SK-N-SH (cell line): Measurements from ENCODE around the gene HYAL2. TPM values are rescaled to one million over a fixed set of nuclear protein-coding genes. Genes with fewer than 3 reads are reported as not detected.

ENCODE experiments used
- CTCF ChIA-PET: fragments of 300-600, 350-600 bp; formaldehyde crosslinking; extraction: SDS; loops from one replicate; lab custom pipeline; 2021; lab: Yijun Ruan, JAX
- POLR2A ChIA-PET: fragments of 350-600 bp; sonication (Branson Sonifier 250); formaldehyde crosslinking; extraction: SDS; loops from one replicate; lab custom pipeline; 2020; ENCODE audit warnings: antibody characterized with exemption, inconsistent platforms; lab: Yijun Ruan, JAX
- DNase-seq: peaks from one replicate; pipeline ENCODE4 v3.0.0; 2012
- H2AFZ ChIP-seq: fragments of 200-600 bp; sonication (generic); 2 replicates; pipeline ENCODE4 v1.8.1; 2016; ENCODE audit warnings: antibody characterized with exemption, mild to moderate bottlenecking, low read depth
- H3F3A ChIP-seq: fragments of 200-600 bp; sonication (generic); replicated peaks from 2 replicates; pipeline ENCODE3; 2016; ENCODE audit warnings: antibody characterized with exemption, mild to moderate bottlenecking; ENCODE audit not compliant: insufficient read depth
- H3K27ac ChIP-seq, 2 experiments: fragments of 200-500 bp in 1 of 2; fragments of 200-600 bp in 1 of 2; sonication (Bioruptor generic) in 1 of 2; sonication (generic), shearing (Covaris generic) in 1 of 2; 2 replicates each; pipeline versions ENCODE4 v1.5.1 to v1.6.1; 2014 to 2016; ENCODE audit warnings: low read depth in 2 of 2, inconsistent platforms in 1 of 2, low read length in 1 of 2, mild to moderate bottlenecking in 1 of 2, mixed read lengths in 1 of 2
- H3K27me3 ChIP-seq: fragments of 200-600 bp; sonication (generic), shearing (Covaris generic); 2 replicates; pipeline ENCODE4 v1.6.1; 2016; ENCODE audit warnings: mixed run types; ENCODE audit not compliant: insufficient read depth
- H3K36me3 ChIP-seq, 2 experiments: fragments of 200-500 bp in 1 of 2; fragments of 200-600 bp in 1 of 2; sonication (Bioruptor generic) in 1 of 2; sonication (generic) in 1 of 2; replicated peaks in 1 of 2; 2 replicates each; pipeline versions ENCODE3 to v1.5.1; 2014 to 2016; ENCODE audit warnings: low read length in 1 of 2, mild to moderate bottlenecking in 1 of 2; ENCODE audit not compliant: insufficient read depth in 2 of 2, control insufficient read depth in 1 of 2
- H3K4me1 ChIP-seq, 2 experiments: fragments of 200-500 bp in 1 of 2; fragments of 200-600 bp in 1 of 2; sonication (Bioruptor generic) in 1 of 2; sonication (generic), shearing (Covaris generic) in 1 of 2; 2 replicates each; pipeline versions ENCODE4 v1.5.1 to v1.6.1; 2014 to 2016; ENCODE audit warnings: low read depth in 1 of 2, low read length in 1 of 2, mixed run types in 1 of 2; ENCODE audit not compliant: insufficient read depth in 2 of 2, control insufficient read depth in 1 of 2
- H3K4me2 ChIP-seq: fragments of 200-600 bp; sonication (generic), shearing (Covaris generic); 2 replicates; pipeline ENCODE4 v1.6.1; 2017; ENCODE audit warnings: mixed run types
- H3K4me3 ChIP-seq, 2 experiments: fragments of 200-500 bp in 1 of 2; fragments of 200-600 bp in 1 of 2; sonication (Bioruptor generic) in 1 of 2; sonication (generic), shearing (Covaris generic) in 1 of 2; 2 replicates each; pipeline versions ENCODE4 v1.5.1 to v1.8.1; 2014 to 2016; ENCODE audit warnings: low read depth in 2 of 2, inconsistent platforms in 1 of 2, low read length in 1 of 2, mild to moderate bottlenecking in 1 of 2, mixed read lengths in 1 of 2, moderate library complexity in 1 of 2
- H3K79me2 ChIP-seq: fragments of 200-600 bp; sonication (generic); 2 replicates; pipeline ENCODE4 v1.8.1; 2017; ENCODE audit warnings: mild to moderate bottlenecking; ENCODE audit not compliant: insufficient read depth
- H3K9ac ChIP-seq: fragments of 200-600 bp; sonication (generic); 2 replicates; pipeline ENCODE4 v1.6.1; 2017; ENCODE audit warnings: mixed run types
- H3K9me2 ChIP-seq: fragments of 200-600 bp; sonication (generic); 2 replicates; pipeline ENCODE4 v1.6.1; 2017; ENCODE audit warnings: mixed run types
- H3K9me3 ChIP-seq: fragments of 200-600 bp; sonication (generic); 2 replicates; pipeline ENCODE4 v1.6.1; 2017; ENCODE audit warnings: mixed run types, mild to moderate bottlenecking, moderate library complexity
- H4K20me1 ChIP-seq: fragments of 200-600 bp; sonication (generic); 2 replicates; pipeline ENCODE4 v1.6.1; 2017; ENCODE audit warnings: mild to moderate bottlenecking, mixed run types; ENCODE audit not compliant: insufficient read depth
- CHD2 ChIP-seq: fragments of 150-350 bp; IDR thresholded peaks from 2 replicates; pipeline ENCODE4 v1.6.1; 2018; ENCODE audit warnings: low read length; ENCODE audit not compliant: partially characterized antibody
- CTCF ChIP-seq: fragments of 200-600 bp; sonication (generic); IDR thresholded peaks from 2 replicates; pipeline ENCODE4 v1.6.1; 2017; ENCODE audit warnings: antibody characterized with exemption, mild to moderate bottlenecking, moderate library complexity
- ELF1 ChIP-seq: IDR thresholded peaks from 2 replicates; pipeline ENCODE4 v1.4.0; 2012
- EP300 ChIP-seq, 2 experiments: IDR thresholded peaks; 2 replicates each; pipeline versions ENCODE4 v1.4.0 to v1.6.1; 2012; ENCODE audit warnings: borderline replicate concordance in 1 of 2, low read depth in 1 of 2, low read length in 1 of 2
- FOSL2 ChIP-seq: IDR thresholded peaks from 2 replicates; pipeline ENCODE4 v1.4.0; 2012; ENCODE audit warnings: low read depth, mild to moderate bottlenecking, moderate library complexity, borderline replicate concordance
- FOXJ3 ChIP-seq: sonication (generic); formaldehyde crosslinking; IDR thresholded peaks from 2 replicates; pipeline ENCODE4 v1.5.1; 2020; ENCODE audit warnings: mild to moderate bottlenecking, missing genetic modification reagents
- FOXM1 ChIP-seq: IDR thresholded peaks from 2 replicates; pipeline ENCODE4 v1.4.0; 2012; ENCODE audit warnings: low read depth, mild to moderate bottlenecking
- GATA2 ChIP-seq: sonication (generic); formaldehyde crosslinking; IDR thresholded peaks from 2 replicates; pipeline ENCODE4 v1.5.0; 2020; ENCODE audit warnings: mild to moderate bottlenecking, missing genetic modification reagents
- IRF3 ChIP-seq: fragments of 150-350 bp; IDR thresholded peaks from 2 replicates; pipeline ENCODE4 v1.6.1; 2016; ENCODE audit warnings: mild to moderate bottlenecking, low read depth, low read length
- JUND ChIP-seq: IDR thresholded peaks from 2 replicates; pipeline ENCODE4 v1.4.0; 2012
- MAX ChIP-seq: IDR thresholded peaks from 2 replicates; pipeline ENCODE4 v1.4.0; 2012; ENCODE audit warnings: low read depth
- MEF2A ChIP-seq: IDR thresholded peaks from 2 replicates; pipeline ENCODE4 v1.4.0; 2012; ENCODE audit warnings: low read depth, borderline replicate concordance
- MXI1 ChIP-seq: IDR thresholded peaks from 2 replicates; pipeline ENCODE4 v1.6.1; 2012; ENCODE audit warnings: mild to moderate bottlenecking, low read depth, low read length, improper control_type of control experiment
- NFIC ChIP-seq: IDR thresholded peaks from 2 replicates; pipeline ENCODE4 v1.4.0; 2012; ENCODE audit warnings: borderline replicate concordance
- NRF1 ChIP-seq: IDR thresholded peaks from 2 replicates; pipeline ENCODE4 v1.6.1; 2012; ENCODE audit warnings: low read depth, mild to moderate bottlenecking, low read length
- PBX3 ChIP-seq: IDR thresholded peaks from 2 replicates; pipeline ENCODE4; 2012
- RAD21 ChIP-seq: IDR thresholded peaks from 2 replicates; pipeline ENCODE4 v1.6.1; 2012; ENCODE audit warnings: mild to moderate bottlenecking, low read length
- RCOR1 ChIP-seq: fragments of 150-350 bp; IDR thresholded peaks from 2 replicates; pipeline ENCODE4 v1.6.1; 2017; ENCODE audit warnings: antibody characterized with exemption, low read length
- RXRA ChIP-seq: IDR thresholded peaks from 2 replicates; pipeline ENCODE4 v1.4.0; 2012; ENCODE audit warnings: low read depth, mild to moderate bottlenecking, borderline replicate concordance
- SIN3A ChIP-seq: IDR thresholded peaks from 2 replicates; pipeline ENCODE4 v1.6.1; 2012; ENCODE audit warnings: low read depth, mild to moderate bottlenecking, low read length, moderate library complexity, borderline replicate concordance
- TAF1 ChIP-seq: IDR thresholded peaks from 2 replicates; pipeline ENCODE4 v1.6.1; 2012; ENCODE audit warnings: low read depth, mild to moderate bottlenecking, low read length, moderate library complexity, borderline replicate concordance
- USF1 ChIP-seq: IDR thresholded peaks from 2 replicates; pipeline ENCODE4 v1.4.0; 2012; ENCODE audit warnings: low read depth, borderline replicate concordance
- USF2 ChIP-seq: fragments of 150-350 bp; IDR thresholded peaks from 2 replicates; pipeline ENCODE4 v1.6.1; 2017; ENCODE audit warnings: antibody characterized with exemption, low read length, low read depth, borderline replicate concordance
- YY1 ChIP-seq: IDR thresholded peaks from 2 replicates; pipeline ENCODE4 v1.4.0; 2012; ENCODE audit warnings: low read depth, mild to moderate bottlenecking
- ZBTB33 ChIP-seq: IDR thresholded peaks from 2 replicates; pipeline ENCODE4 v1.4.0; 2012; ENCODE audit warnings: low read depth, borderline replicate concordance
- WGBS: methylation state at CpG from one replicate; pipeline ENCODE4 v1.1.6; 2017; ENCODE audit warnings: low lambda C conversion rate; 5-methylcytosine and 5-hydroxymethylcytosine counted together
- polyA plus RNA-seq, 3 experiments: library from polyadenylated mRNA; depleted of rRNA; stranded (reverse); fragments of >200 nt; gene quantifications; 2 replicates each; pipeline ENCODE4 v1.2.3, GENCODE V29; 2012

HYAL2 gene
- polyA plus RNA-seq, 1 of the 3 experiments (the other 2 are of a cell fraction) = 135 TPM

- DNase-seq = peak; percentile 97
- H3K9me3 ChIP-seq = no peaks in the 10 kb centered on the region
- H3K79me2 ChIP-seq = peaks cover 61% of the 10 kb centered on the region
- peak within 1 kb of the TSS; percentile 74 for H3K9ac ChIP-seq
- POLR2A ChIA-PET = interaction anchor here (0.7 to 3.6 kb wide), 21 partner anchors 9 to 261 kb away, joined by 3 to 31 read pairs (median 6); partner anchors contain the start of genes CISH, HEMK1, TMEM115 and TUSC2
- peaks cover 30% of the 10 kb centered on the region for H4K20me1 ChIP-seq
- no peaks in the 10 kb centered on the region for H3K9me2 ChIP-seq
- H3F3A ChIP-seq = peaks cover 11% of the 10 kb centered on the region
- H3K4me1 ChIP-seq = peaks cover 11 to 59% of the 10 kb centered on the region in 2 experiments; a peak in 2 of 4 replicates
- peak within 1 kb of the TSS; percentile 82 for H2AFZ ChIP-seq
- peak within 1 kb of the TSS; percentile 76 to 94 for H3K4me3 ChIP-seq
- no peaks in the 10 kb centered on the region for H3K27me3 ChIP-seq
- H3K27ac ChIP-seq = peak within 1 kb of the TSS; percentile 83 to 98
- peak within 1 kb of the TSS; percentile 98 for H3K4me2 ChIP-seq
- CTCF ChIA-PET = interaction anchor here (1.1 to 6.0 kb wide), 10 partner anchors 9 to 265 kb away, joined by 3 to 45 read pairs (median 28); partner anchors contain the start of gene RASSF1
- 0% methylated on average over 35 of the region's 64 CpGs for WGBS
- H3K36me3 ChIP-seq = peaks cover 8 to 44% of the 10 kb centered on the region in 2 experiments
- TF ChIP-seq USF1 (no peak), MAX (peak; percentile 97), ZBTB33 (no peak), EP300 (IDR thresholded peaks at IDR 0.05; ENCODE audit: borderline replicate concordance in 1 of 2, low read depth in 1 of 2, low read length in 1 of 2) (no peak), NRF1 (peak; percentile 88), SIN3A (peak; percentile 77; the same call in 1 of the 2 replicates), IRF3 (no peak), USF2 (no peak), TAF1 (no peak), GATA2 (no peak), CTCF (no peak), CHD2 (peak; percentile 95), RAD21 (no peak), PBX3 (no peak), NFIC (no peak), FOXJ3 (CRISPR knock-in tag) (peak; percentile 23), ELF1 (peak; percentile 95), RXRA (no peak), FOSL2 (no peak), RCOR1 (0 out of 2 replicates have a peak, but pooled peaks have one; percentile 22), YY1 (no peak; the same call in 1 of the 2 replicates), JUND (no peak), MXI1 (peak; percentile 78), FOXM1 (no peak), MEF2A (no peak)
These were observed 28.2 kb upstream of the HYAL2 start, which contains the start of the genes CYB561D2 and NPRL2 for GRCh38 chr3:50350527-50351322. Gene CYB561D2, plus strand, starts transcription at chr3:50350862. Its CDS starts 572 bp downstream, at chr3:50351434. Gene NPRL2, minus strand, starts transcription at chr3:50350775. Its CDS starts 123 bp downstream, at chr3:50350652.
